RWPE2 (cell line): ENCODE measurements around the gene GSTCD.

ENCODE experiments used
- ATAC-seq: fragments of 200-7000 bp; cut with Tn5 transposase; 3 replicates; pipeline ENCODE4 v1.9.1; 2021; ENCODE audit warnings: low read depth
- DNase-seq: peaks from one replicate; pipeline ENCODE4 v3.0.0-alpha.2; 2020; ENCODE audit warnings: low spot score
- H3K27ac ChIP-seq: fragments of 450-650 bp; 2 replicates; pipeline ENCODE4 v1.5.1; 2017; ENCODE audit warnings: mild to moderate bottlenecking; ENCODE audit not compliant: poor library complexity, severe bottlenecking
- H3K27me3 ChIP-seq: fragments of 250-450 bp; sonication (Bioruptor Pico); 2 replicates; pipeline ENCODE4 v1.5.1; 2021; ENCODE audit warnings: mild to moderate bottlenecking, moderate library complexity; ENCODE audit not compliant: insufficient read depth, poor library complexity, severe bottlenecking
- H3K36me3 ChIP-seq: fragments of 250-450 bp; sonication (Bioruptor Pico); 2 replicates; pipeline ENCODE4 v1.5.1; 2020; ENCODE audit warnings: low read depth, mild to moderate bottlenecking, moderate library complexity
- H3K4me1 ChIP-seq: fragments of 250-450 bp; sonication (Bioruptor Pico); 2 replicates; pipeline ENCODE4 v1.5.1; 2021; ENCODE audit warnings: mild to moderate bottlenecking, moderate library complexity; ENCODE audit not compliant: insufficient read depth, poor library complexity, severe bottlenecking
- H3K4me3 ChIP-seq: fragments of 250-450 bp; sonication (Bioruptor Pico); 2 replicates; pipeline ENCODE4 v1.5.1; 2021; ENCODE audit warnings: mild to moderate bottlenecking, moderate library complexity; ENCODE audit not compliant: severe bottlenecking
- H3K9me3 ChIP-seq: fragments of 250-450 bp; sonication (Bioruptor Pico); 2 replicates; pipeline ENCODE4 v1.5.1; 2021; ENCODE audit warnings: mild to moderate bottlenecking, moderate library complexity; ENCODE audit not compliant: severe bottlenecking
- TF ChIP-seq, protein P1 (sequence below): fragments of 450-650 bp; IDR thresholded peaks from one replicate; pipeline ENCODE4 v1.5.1; 2017; ENCODE audit warnings: mild to moderate bottlenecking, moderate library complexity; ENCODE audit not compliant: poor library complexity, severe bottlenecking

Gene GSTCD

DNA sequence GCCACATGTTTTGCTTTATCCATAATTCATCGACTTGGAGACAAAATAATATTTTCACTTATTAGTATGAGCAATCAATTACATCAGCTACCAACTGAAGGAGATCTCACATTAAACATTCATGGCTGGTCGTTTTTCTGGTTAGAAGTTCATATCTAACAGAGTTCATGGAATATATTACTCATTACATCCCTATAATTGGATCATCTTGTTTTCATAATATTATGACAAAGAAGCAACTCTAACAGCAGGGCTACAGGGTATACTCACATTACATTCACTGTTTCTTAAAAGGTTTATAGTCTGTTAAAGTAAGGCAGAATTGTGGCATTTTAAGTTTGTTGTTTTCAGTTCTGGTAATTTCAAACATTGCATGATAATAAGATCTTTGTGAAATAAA is 33.0 kb downstream of the GSTCD start:
- H3K4me1 ChIP-seq, result no peaks in the 10 kb centered on the region
- no peaks in the 10 kb centered on the region for H3K27me3 ChIP-seq
- DNase-seq, result no peak
- no peak overlapping the region for H3K27ac ChIP-seq
- TF ChIP-seq, protein P1, sequence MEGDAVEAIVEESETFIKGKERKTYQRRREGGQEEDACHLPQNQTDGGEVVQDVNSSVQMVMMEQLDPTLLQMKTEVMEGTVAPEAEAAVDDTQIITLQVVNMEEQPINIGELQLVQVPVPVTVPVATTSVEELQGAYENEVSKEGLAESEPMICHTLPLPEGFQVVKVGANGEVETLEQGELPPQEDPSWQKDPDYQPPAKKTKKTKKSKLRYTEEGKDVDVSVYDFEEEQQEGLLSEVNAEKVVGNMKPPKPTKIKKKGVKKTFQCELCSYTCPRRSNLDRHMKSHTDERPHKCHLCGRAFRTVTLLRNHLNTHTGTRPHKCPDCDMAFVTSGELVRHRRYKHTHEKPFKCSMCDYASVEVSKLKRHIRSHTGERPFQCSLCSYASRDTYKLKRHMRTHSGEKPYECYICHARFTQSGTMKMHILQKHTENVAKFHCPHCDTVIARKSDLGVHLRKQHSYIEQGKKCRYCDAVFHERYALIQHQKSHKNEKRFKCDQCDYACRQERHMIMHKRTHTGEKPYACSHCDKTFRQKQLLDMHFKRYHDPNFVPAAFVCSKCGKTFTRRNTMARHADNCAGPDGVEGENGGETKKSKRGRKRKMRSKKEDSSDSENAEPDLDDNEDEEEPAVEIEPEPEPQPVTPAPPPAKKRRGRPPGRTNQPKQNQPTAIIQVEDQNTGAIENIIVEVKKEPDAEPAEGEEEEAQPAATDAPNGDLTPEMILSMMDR, result no peak
- peaks cover 15% of the 10 kb centered on the region for H3K9me3 ChIP-seq
- no peak for ATAC-seq
- H3K4me3 ChIP-seq, result no peak overlapping the region
- H3K36me3 ChIP-seq, result peaks cover 27% of the 10 kb centered on the region

DNA sequence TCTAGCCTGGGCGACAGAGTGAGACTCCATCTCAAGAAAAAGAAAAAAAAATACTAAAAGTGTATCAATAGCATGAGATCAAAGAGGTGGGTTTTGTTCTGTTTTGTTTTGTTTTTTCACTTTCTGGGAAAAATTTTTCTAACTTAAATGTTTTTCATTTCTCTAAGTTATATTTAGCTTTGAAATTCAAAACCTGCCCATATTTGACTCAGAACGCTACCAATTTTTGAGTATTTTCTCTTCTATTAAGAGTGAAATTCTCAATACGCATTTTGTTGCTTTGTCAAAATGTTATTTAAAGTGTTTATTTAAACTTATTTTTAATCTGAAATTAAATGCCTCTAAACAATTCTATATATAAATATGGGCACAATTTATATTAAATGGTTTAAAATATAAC is 39.6 kb downstream of the GSTCD start:
- H3K36me3 ChIP-seq, result peaks cover 22% of the 10 kb centered on the region
- H3K27me3 ChIP-seq, result no peaks in the 10 kb centered on the region
- H3K27ac ChIP-seq, result no peak overlapping the region
- H3K4me1 ChIP-seq, result no peaks in the 10 kb centered on the region
- H3K9me3 ChIP-seq, result no peaks in the 10 kb centered on the region
- DNase-seq, result no peak
- H3K4me3 ChIP-seq, result no peak overlapping the region
- TF ChIP-seq, protein P1, result no peak
- ATAC-seq, result no peak

DNA sequence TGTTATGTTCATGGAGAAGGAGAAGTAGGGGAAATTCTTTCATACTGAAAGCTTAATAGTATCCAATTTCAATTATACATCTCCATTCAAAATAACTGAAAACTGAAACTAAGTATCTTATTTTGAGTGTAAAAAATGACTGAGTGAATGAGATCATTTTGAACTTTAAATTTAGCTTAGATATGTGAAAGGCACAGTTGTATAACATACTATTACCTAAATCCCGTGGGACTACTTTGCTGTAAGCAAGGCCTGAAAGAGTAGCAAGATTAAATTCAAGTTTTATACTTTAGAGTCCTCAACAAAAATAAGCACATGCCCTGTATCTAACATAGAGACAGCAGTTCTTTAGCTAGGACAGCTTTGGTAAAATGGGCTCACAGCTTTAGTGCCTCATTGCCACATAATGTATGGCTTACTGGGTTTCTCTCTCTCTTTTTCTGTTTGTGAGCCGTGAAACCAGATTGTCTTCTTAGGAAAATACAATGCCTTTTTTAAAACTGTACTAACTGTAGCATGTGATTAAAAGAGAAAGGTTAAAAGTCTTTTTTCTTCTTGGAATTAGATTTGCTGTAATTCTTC is 43.2 kb downstream of the GSTCD start:
- no peak overlapping the region for H3K27ac ChIP-seq
- H3K4me3 ChIP-seq, result no peak overlapping the region
- H3K9me3 ChIP-seq, result no peaks in the 10 kb centered on the region
- no peaks in the 10 kb centered on the region for H3K4me1 ChIP-seq
- ATAC-seq (no peak), DNase-seq (no peak)
- TF ChIP-seq, protein P1, result no peak
- H3K27me3 ChIP-seq, result no peaks in the 10 kb centered on the region
- H3K36me3 ChIP-seq, result peaks cover 18% of the 10 kb centered on the region; the same call in 1 of the 2 replicates

DNA sequence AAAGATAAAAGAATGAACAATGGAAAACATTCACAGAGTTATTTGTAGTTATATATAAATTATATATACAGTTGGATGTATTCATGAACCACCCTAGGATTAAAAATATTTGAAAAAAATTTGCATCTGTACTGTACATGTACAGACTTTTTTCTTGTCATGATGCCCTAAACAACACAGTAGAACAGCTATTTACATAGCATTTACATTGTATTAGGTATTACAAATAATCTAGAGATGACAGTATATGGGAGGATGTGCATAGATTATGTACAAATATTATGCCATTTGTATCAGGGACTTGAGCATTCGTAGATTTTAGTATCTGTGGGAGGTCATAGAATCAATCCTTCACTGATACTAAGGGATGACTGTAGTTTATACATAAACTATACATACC is 44.8 kb downstream of the GSTCD start:
- no peak overlapping the region for H3K27ac ChIP-seq
- ATAC-seq (no peak), DNase-seq (no peak)
- no peaks in the 10 kb centered on the region for H3K27me3 ChIP-seq
- no peaks in the 10 kb centered on the region for H3K9me3 ChIP-seq
- no peaks in the 10 kb centered on the region for H3K4me1 ChIP-seq
- TF ChIP-seq, protein P1, result no peak
- no peak overlapping the region for H3K4me3 ChIP-seq
- peaks cover 9% of the 10 kb centered on the region; the same call in 1 of the 2 replicates for H3K36me3 ChIP-seq

DNA sequence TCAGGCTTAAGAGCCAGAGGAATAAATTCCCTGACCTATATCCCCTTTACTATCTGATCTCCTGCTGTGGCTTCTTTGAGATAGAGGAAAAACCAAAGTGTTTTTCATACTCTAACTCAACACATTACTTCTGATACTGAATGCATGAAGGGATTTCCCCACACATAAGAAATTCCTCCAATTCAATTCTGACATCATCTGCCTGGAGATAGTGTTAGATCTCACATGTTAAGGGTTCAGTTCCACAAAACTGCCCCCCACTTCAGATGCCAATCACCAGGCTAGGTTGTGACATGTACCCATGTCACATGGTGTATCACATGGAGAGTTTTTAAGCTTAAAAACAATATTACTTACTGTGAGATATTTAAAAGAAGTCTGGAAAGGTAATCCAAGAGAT is 46.8 kb downstream of the GSTCD start:
- H3K27ac ChIP-seq, result no peak overlapping the region
- H3K4me1 ChIP-seq, result no peaks in the 10 kb centered on the region
- H3K4me3 ChIP-seq, result no peak overlapping the region
- no peaks in the 10 kb centered on the region for H3K27me3 ChIP-seq
- H3K36me3 ChIP-seq, result no peaks in the 10 kb centered on the region
- TF ChIP-seq, protein P1, result no peak
- no peaks in the 10 kb centered on the region for H3K9me3 ChIP-seq
- ATAC-seq (no peak), DNase-seq (no peak)
